SK-N-SH (cell line): ENCODE measurements around the gene ELOVL3. TPM values are rescaled to one million over a fixed set of nuclear protein-coding genes. Genes with fewer than 3 reads are reported as not detected.

Source experiments
- CTCF ChIA-PET: fragments of 300-600, 350-600 bp; formaldehyde crosslinking; extraction: SDS; loops from one replicate; lab custom pipeline; 2021; lab: Yijun Ruan, JAX
- POLR2A ChIA-PET: fragments of 350-600 bp; sonication (Branson Sonifier 250); formaldehyde crosslinking; extraction: SDS; loops from one replicate; lab custom pipeline; 2020; ENCODE audit warnings: antibody characterized with exemption, inconsistent platforms; lab: Yijun Ruan, JAX
- DNase-seq: peaks from one replicate; pipeline ENCODE4 v3.0.0; 2012
- H2AFZ ChIP-seq: fragments of 200-600 bp; sonication (generic); 2 replicates; pipeline ENCODE4 v1.8.1; 2016; ENCODE audit warnings: antibody characterized with exemption, mild to moderate bottlenecking, low read depth
- H3F3A ChIP-seq: fragments of 200-600 bp; sonication (generic); replicated peaks from 2 replicates; pipeline ENCODE3; 2016; ENCODE audit warnings: antibody characterized with exemption, mild to moderate bottlenecking; ENCODE audit not compliant: insufficient read depth
- H3K27ac ChIP-seq, 2 experiments: fragments of 200-500 bp in 1 of 2; fragments of 200-600 bp in 1 of 2; sonication (Bioruptor generic) in 1 of 2; sonication (generic), shearing (Covaris generic) in 1 of 2; 2 replicates each; pipeline versions ENCODE4 v1.5.1 to v1.6.1; 2014 to 2016; ENCODE audit warnings: low read depth in 2 of 2, inconsistent platforms in 1 of 2, low read length in 1 of 2, mild to moderate bottlenecking in 1 of 2, mixed read lengths in 1 of 2
- H3K27me3 ChIP-seq: fragments of 200-600 bp; sonication (generic), shearing (Covaris generic); 2 replicates; pipeline ENCODE4 v1.6.1; 2016; ENCODE audit warnings: mixed run types; ENCODE audit not compliant: insufficient read depth
- H3K36me3 ChIP-seq, 2 experiments: fragments of 200-500 bp in 1 of 2; fragments of 200-600 bp in 1 of 2; sonication (Bioruptor generic) in 1 of 2; sonication (generic) in 1 of 2; replicated peaks in 1 of 2; 2 replicates each; pipeline versions ENCODE3 to v1.5.1; 2014 to 2016; ENCODE audit warnings: low read length in 1 of 2, mild to moderate bottlenecking in 1 of 2; ENCODE audit not compliant: insufficient read depth in 2 of 2, control insufficient read depth in 1 of 2
- H3K4me1 ChIP-seq, 2 experiments: fragments of 200-500 bp in 1 of 2; fragments of 200-600 bp in 1 of 2; sonication (Bioruptor generic) in 1 of 2; sonication (generic), shearing (Covaris generic) in 1 of 2; 2 replicates each; pipeline versions ENCODE4 v1.5.1 to v1.6.1; 2014 to 2016; ENCODE audit warnings: low read depth in 1 of 2, low read length in 1 of 2, mixed run types in 1 of 2; ENCODE audit not compliant: insufficient read depth in 2 of 2, control insufficient read depth in 1 of 2
- H3K4me2 ChIP-seq: fragments of 200-600 bp; sonication (generic), shearing (Covaris generic); 2 replicates; pipeline ENCODE4 v1.6.1; 2017; ENCODE audit warnings: mixed run types
- H3K4me3 ChIP-seq, 2 experiments: fragments of 200-500 bp in 1 of 2; fragments of 200-600 bp in 1 of 2; sonication (Bioruptor generic) in 1 of 2; sonication (generic), shearing (Covaris generic) in 1 of 2; 2 replicates each; pipeline versions ENCODE4 v1.5.1 to v1.8.1; 2014 to 2016; ENCODE audit warnings: low read depth in 2 of 2, inconsistent platforms in 1 of 2, low read length in 1 of 2, mild to moderate bottlenecking in 1 of 2, mixed read lengths in 1 of 2, moderate library complexity in 1 of 2
- H3K79me2 ChIP-seq: fragments of 200-600 bp; sonication (generic); 2 replicates; pipeline ENCODE4 v1.8.1; 2017; ENCODE audit warnings: mild to moderate bottlenecking; ENCODE audit not compliant: insufficient read depth
- H3K9ac ChIP-seq: fragments of 200-600 bp; sonication (generic); 2 replicates; pipeline ENCODE4 v1.6.1; 2017; ENCODE audit warnings: mixed run types
- H3K9me2 ChIP-seq: fragments of 200-600 bp; sonication (generic); 2 replicates; pipeline ENCODE4 v1.6.1; 2017; ENCODE audit warnings: mixed run types
- H3K9me3 ChIP-seq: fragments of 200-600 bp; sonication (generic); 2 replicates; pipeline ENCODE4 v1.6.1; 2017; ENCODE audit warnings: mixed run types, mild to moderate bottlenecking, moderate library complexity
- H4K20me1 ChIP-seq: fragments of 200-600 bp; sonication (generic); 2 replicates; pipeline ENCODE4 v1.6.1; 2017; ENCODE audit warnings: mild to moderate bottlenecking, mixed run types; ENCODE audit not compliant: insufficient read depth
- ELF1 ChIP-seq: IDR thresholded peaks from 2 replicates; pipeline ENCODE4 v1.4.0; 2012
- EP300 ChIP-seq, 2 experiments: IDR thresholded peaks; 2 replicates each; pipeline versions ENCODE4 v1.4.0 to v1.6.1; 2012; ENCODE audit warnings: borderline replicate concordance in 1 of 2, low read depth in 1 of 2, low read length in 1 of 2
- EZH2phosphoT487 ChIP-seq: fragments of 200-600 bp; sonication (generic); IDR thresholded peaks from 2 replicates; pipeline ENCODE4 v1.6.1; 2017; ENCODE audit warnings: low read depth, mixed run types, mild to moderate bottlenecking, antibody characterized with exemption, moderate library complexity, borderline replicate concordance
- FOXJ3 ChIP-seq: sonication (generic); formaldehyde crosslinking; IDR thresholded peaks from 2 replicates; pipeline ENCODE4 v1.5.1; 2020; ENCODE audit warnings: mild to moderate bottlenecking, missing genetic modification reagents
- GATA2 ChIP-seq: sonication (generic); formaldehyde crosslinking; IDR thresholded peaks from 2 replicates; pipeline ENCODE4 v1.5.0; 2020; ENCODE audit warnings: mild to moderate bottlenecking, missing genetic modification reagents
- MEF2A ChIP-seq: IDR thresholded peaks from 2 replicates; pipeline ENCODE4 v1.4.0; 2012; ENCODE audit warnings: low read depth, borderline replicate concordance
- MXI1 ChIP-seq: IDR thresholded peaks from 2 replicates; pipeline ENCODE4 v1.6.1; 2012; ENCODE audit warnings: mild to moderate bottlenecking, low read depth, low read length, improper control_type of control experiment
- POLR2AphosphoS5 ChIP-seq: IDR thresholded peaks from 2 replicates; pipeline ENCODE4 v1.6.1; 2012; ENCODE audit warnings: low read depth, low read length
- RFX5 ChIP-seq: IDR thresholded peaks from 2 replicates; pipeline ENCODE4 v1.6.1; 2012; ENCODE audit warnings: mild to moderate bottlenecking, improper control_type of control experiment, low read length
- RXRA ChIP-seq: IDR thresholded peaks from 2 replicates; pipeline ENCODE4 v1.4.0; 2012; ENCODE audit warnings: low read depth, mild to moderate bottlenecking, borderline replicate concordance
- SIN3A ChIP-seq: IDR thresholded peaks from 2 replicates; pipeline ENCODE4 v1.6.1; 2012; ENCODE audit warnings: low read depth, mild to moderate bottlenecking, low read length, moderate library complexity, borderline replicate concordance
- TCF12 ChIP-seq: IDR thresholded peaks from 2 replicates; pipeline ENCODE4 v1.4.0; 2012
- TEAD4 ChIP-seq: IDR thresholded peaks from 2 replicates; pipeline ENCODE4 v1.4.0; 2012; ENCODE audit warnings: mild to moderate bottlenecking, borderline replicate concordance; ENCODE audit not compliant: insufficient read depth
- WGBS: methylation state at CpG from one replicate; pipeline ENCODE4 v1.1.6; 2017; ENCODE audit warnings: low lambda C conversion rate; 5-methylcytosine and 5-hydroxymethylcytosine counted together
- polyA plus RNA-seq, 3 experiments: library from polyadenylated mRNA; depleted of rRNA; stranded (reverse); fragments of >200 nt; gene quantifications; 2 replicates each; pipeline ENCODE4 v1.2.3, GENCODE V29; 2012
- TF ChIP-seq, protein P1 (sequence below): IDR thresholded peaks from 2 replicates; pipeline ENCODE4 v1.4.0; 2012; ENCODE audit warnings: low read depth, borderline replicate concordance
- TF ChIP-seq, protein P2 (sequence below): IDR thresholded peaks from 2 replicates; pipeline ENCODE4 v1.4.0; 2012; ENCODE audit warnings: low read depth
- TF ChIP-seq, protein P3 (sequence below): IDR thresholded peaks from 2 replicates; pipeline ENCODE4 v1.6.1; 2012; ENCODE audit warnings: mild to moderate bottlenecking, low read depth, low read length, moderate library complexity
- TF ChIP-seq, protein P4 (sequence below): fragments of 200-600 bp; sonication (generic); IDR thresholded peaks from 2 replicates; pipeline ENCODE4 v1.6.1; 2017; ENCODE audit warnings: antibody characterized with exemption, mild to moderate bottlenecking, moderate library complexity

ELOVL3 gene
- polyA plus RNA-seq, 1 of the 3 experiments (the other 2 are of a cell fraction) = 0.25 TPM

DNA sequence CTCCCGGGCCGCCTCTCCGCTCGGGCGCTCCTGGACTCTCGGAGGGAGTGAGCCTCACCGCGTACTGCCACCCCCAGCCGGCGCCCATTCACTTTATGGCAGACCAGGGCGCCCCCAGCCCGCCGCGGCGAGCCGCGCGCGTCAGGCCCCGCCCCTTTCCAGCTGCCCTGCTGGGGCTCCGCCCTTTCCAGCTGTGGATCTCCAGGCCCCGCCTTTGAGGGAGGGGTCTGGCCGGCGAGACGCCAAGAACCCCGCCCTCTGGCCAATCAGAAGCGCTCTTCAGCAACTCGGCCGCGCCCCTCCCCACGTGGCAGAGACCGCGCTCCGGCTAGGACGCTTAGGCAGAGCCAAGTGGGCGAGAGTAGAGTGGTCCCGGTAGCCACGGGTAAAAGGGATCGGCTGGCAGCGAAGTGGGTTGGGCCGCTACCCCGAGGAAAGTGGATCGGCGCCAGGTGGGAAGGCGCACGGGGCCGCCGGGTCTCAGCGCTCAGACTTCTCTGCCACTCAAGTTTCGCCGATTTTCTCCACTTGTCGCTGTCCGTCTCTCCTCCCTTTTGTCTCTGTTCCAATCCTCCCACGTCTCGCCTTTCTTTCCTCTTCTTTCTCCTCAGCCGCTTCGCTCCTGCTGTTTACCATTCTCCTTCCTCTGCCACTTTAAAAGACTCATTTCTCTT, 15.5 kb downstream of the ELOVL3 start, which contains the start of gene PITX3:
Gene PITX3 (minus strand): TSS at position 69 of the 674 bp plus-strand sequence. CDS start 9,432 bp downstream, outside the sequence.
- Histone ChIP-seq H4K20me1 (no peaks in the 10 kb centered on the region), H3K9me2 (no peaks in the 10 kb centered on the region), H3F3A (peaks cover 13% of the 10 kb centered on the region), H2AFZ (peak within 1 kb of the TSS; percentile 86), H3K79me2 (peaks cover 11% of the 10 kb centered on the region), H3K9me3 (no peaks in the 10 kb centered on the region), H3K4me3 (peak within 1 kb of the TSS; percentile 49 to 62), H3K27me3 (peaks cover 10% of the 10 kb centered on the region; the same call in 1 of the 2 replicates), H3K27ac (no peak within 1 kb of the TSS), H3K4me2 (peak within 1 kb of the TSS; percentile 90), H3K9ac (no peak within 1 kb of the TSS), H3K4me1 (peaks cover 4 to 27% of the 10 kb centered on the region in 2 experiments; a peak in 2 of 4 replicates), H3K36me3 (no peaks in the 10 kb centered on the region)
- POLR2A ChIA-PET = no interaction called here
- peak; percentile 99 for DNase-seq
- CTCF ChIA-PET = interaction anchor here (0.9 to 23.6 kb wide), 7 partner anchors 9 to 158 kb away, joined by 3 to 824 read pairs (median 4); no protein-coding TSS in a partner anchor
- 5% methylated on average over 29 of the region's 57 CpGs for WGBS
- TF ChIP-seq ELF1 (no peak), SIN3A (no peak; the same call in 1 of the 2 replicates), RFX5 (no peak), GATA2 (CRISPR knock-in tag) (no peak), MEF2A (no peak), FOXJ3 (CRISPR knock-in tag) (no peak), EZH2phosphoT487 (no peak), RXRA (no peak), MXI1 (peak; percentile 98), EP300 (IDR thresholded peaks at IDR 0.05; ENCODE audit: borderline replicate concordance in 1 of 2, low read depth in 1 of 2, low read length in 1 of 2) (no peak), TCF12 (no peak), TEAD4 (no peak), POLR2AphosphoS5 (no peak)
- TF ChIP-seq, protein P1, sequence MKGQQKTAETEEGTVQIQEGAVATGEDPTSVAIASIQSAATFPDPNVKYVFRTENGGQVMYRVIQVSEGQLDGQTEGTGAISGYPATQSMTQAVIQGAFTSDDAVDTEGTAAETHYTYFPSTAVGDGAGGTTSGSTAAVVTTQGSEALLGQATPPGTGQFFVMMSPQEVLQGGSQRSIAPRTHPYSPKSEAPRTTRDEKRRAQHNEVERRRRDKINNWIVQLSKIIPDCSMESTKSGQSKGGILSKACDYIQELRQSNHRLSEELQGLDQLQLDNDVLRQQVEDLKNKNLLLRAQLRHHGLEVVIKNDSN = peak; percentile 71
- TF ChIP-seq, protein P2, sequence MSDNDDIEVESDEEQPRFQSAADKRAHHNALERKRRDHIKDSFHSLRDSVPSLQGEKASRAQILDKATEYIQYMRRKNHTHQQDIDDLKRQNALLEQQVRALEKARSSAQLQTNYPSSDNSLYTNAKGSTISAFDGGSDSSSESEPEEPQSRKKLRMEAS = peak; percentile 86
- TF ChIP-seq, protein P3, sequence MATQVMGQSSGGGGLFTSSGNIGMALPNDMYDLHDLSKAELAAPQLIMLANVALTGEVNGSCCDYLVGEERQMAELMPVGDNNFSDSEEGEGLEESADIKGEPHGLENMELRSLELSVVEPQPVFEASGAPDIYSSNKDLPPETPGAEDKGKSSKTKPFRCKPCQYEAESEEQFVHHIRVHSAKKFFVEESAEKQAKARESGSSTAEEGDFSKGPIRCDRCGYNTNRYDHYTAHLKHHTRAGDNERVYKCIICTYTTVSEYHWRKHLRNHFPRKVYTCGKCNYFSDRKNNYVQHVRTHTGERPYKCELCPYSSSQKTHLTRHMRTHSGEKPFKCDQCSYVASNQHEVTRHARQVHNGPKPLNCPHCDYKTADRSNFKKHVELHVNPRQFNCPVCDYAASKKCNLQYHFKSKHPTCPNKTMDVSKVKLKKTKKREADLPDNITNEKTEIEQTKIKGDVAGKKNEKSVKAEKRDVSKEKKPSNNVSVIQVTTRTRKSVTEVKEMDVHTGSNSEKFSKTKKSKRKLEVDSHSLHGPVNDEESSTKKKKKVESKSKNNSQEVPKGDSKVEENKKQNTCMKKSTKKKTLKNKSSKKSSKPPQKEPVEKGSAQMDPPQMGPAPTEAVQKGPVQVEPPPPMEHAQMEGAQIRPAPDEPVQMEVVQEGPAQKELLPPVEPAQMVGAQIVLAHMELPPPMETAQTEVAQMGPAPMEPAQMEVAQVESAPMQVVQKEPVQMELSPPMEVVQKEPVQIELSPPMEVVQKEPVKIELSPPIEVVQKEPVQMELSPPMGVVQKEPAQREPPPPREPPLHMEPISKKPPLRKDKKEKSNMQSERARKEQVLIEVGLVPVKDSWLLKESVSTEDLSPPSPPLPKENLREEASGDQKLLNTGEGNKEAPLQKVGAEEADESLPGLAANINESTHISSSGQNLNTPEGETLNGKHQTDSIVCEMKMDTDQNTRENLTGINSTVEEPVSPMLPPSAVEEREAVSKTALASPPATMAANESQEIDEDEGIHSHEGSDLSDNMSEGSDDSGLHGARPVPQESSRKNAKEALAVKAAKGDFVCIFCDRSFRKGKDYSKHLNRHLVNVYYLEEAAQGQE = no peak
- TF ChIP-seq, protein P4, sequence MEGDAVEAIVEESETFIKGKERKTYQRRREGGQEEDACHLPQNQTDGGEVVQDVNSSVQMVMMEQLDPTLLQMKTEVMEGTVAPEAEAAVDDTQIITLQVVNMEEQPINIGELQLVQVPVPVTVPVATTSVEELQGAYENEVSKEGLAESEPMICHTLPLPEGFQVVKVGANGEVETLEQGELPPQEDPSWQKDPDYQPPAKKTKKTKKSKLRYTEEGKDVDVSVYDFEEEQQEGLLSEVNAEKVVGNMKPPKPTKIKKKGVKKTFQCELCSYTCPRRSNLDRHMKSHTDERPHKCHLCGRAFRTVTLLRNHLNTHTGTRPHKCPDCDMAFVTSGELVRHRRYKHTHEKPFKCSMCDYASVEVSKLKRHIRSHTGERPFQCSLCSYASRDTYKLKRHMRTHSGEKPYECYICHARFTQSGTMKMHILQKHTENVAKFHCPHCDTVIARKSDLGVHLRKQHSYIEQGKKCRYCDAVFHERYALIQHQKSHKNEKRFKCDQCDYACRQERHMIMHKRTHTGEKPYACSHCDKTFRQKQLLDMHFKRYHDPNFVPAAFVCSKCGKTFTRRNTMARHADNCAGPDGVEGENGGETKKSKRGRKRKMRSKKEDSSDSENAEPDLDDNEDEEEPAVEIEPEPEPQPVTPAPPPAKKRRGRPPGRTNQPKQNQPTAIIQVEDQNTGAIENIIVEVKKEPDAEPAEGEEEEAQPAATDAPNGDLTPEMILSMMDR = no peak
